Prostate gland (tissue), 2 donors: Measurements from ENCODE around the gene LRCH2.

Experiments
- POLR2A ChIP-seq: fragments of 450-650 bp; IDR thresholded peaks from one replicate; pipeline ENCODE4 v1.6.1; 2016; ENCODE audit warnings: antibody characterized with exemption, mild to moderate bottlenecking
- TF ChIP-seq, protein P1 (sequence below), 4 experiments: fragments of 200-600 bp in 2 of 4; fragments of 450-650 bp in 2 of 4; sonication (generic) in 2 of 4; IDR thresholded peaks; 1 replicate in 3 of 4; 2 replicates in 1 of 4; pipeline ENCODE4 v1.5.1; 2016 to 2019; ENCODE audit warnings: antibody characterized with exemption in 4 of 4, mild to moderate bottlenecking in 2 of 4, moderate library complexity in 2 of 4

DNA sequence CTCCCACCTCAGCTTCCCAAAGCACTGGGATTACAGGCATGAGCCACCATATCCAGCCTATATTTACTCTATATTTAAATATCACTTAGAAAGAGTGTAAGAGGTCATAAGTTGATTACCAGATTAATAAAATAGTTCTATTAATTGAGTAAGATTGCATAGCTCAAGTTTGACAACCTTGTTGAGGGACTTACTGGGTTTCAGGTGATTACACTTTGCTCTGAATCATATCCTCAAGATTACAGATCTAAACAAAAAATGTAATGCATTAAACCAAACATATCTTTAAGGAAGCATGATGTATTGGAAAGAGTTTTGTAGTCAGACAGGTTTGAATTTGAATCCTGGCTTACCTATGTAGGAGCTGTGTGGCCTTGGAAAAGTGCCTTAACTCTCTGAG, 168.6 kb downstream of the LRCH2 start:
- TF ChIP-seq, protein P1, sequence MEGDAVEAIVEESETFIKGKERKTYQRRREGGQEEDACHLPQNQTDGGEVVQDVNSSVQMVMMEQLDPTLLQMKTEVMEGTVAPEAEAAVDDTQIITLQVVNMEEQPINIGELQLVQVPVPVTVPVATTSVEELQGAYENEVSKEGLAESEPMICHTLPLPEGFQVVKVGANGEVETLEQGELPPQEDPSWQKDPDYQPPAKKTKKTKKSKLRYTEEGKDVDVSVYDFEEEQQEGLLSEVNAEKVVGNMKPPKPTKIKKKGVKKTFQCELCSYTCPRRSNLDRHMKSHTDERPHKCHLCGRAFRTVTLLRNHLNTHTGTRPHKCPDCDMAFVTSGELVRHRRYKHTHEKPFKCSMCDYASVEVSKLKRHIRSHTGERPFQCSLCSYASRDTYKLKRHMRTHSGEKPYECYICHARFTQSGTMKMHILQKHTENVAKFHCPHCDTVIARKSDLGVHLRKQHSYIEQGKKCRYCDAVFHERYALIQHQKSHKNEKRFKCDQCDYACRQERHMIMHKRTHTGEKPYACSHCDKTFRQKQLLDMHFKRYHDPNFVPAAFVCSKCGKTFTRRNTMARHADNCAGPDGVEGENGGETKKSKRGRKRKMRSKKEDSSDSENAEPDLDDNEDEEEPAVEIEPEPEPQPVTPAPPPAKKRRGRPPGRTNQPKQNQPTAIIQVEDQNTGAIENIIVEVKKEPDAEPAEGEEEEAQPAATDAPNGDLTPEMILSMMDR (IDR thresholded peaks at IDR 0.05), result no peak
- no peak for TF ChIP-seq POLR2A
